SH-SY5Y (cell line): ENCODE results near the gene HYKK.

Experiments
- GATA2 ChIP-seq: IDR thresholded peaks from 2 replicates; pipeline ENCODE4 v1.6.1; 2011; ENCODE audit warnings: mild to moderate bottlenecking, low read depth, low read length
- GATA3 ChIP-seq: IDR thresholded peaks from 2 replicates; pipeline ENCODE4 v1.6.1; 2011; ENCODE audit warnings: low read depth, mild to moderate bottlenecking, low read length, moderate library complexity

- TF ChIP-seq GATA2 (no peak), GATA3 (no peak)
Observed at GRCh38 chr15:78506971-78507830, at the start of gene HYKK.
